PC-3 (cell line): Measurements from ENCODE around the gene FAM120B. TPM values are rescaled to one million over a fixed set of nuclear protein-coding genes. Genes with fewer than 3 reads are reported as not detected.

Experiments
- ATAC-seq: fragments of 200-7000 bp; cut with Tn5 transposase; 2 replicates; pipeline ENCODE4 v1.9.1; 2020; ENCODE audit warnings: mild to moderate bottlenecking, moderate library complexity
- BruUV-seq: library from RNA; stranded (reverse); fragments of 400-500 nt; replicated peaks from 2 replicates; lab custom pipeline; 2021; lab: Mats Ljungman, UMichigan
- CTCF ChIA-PET: fragments of 300-600 bp; sonication (Branson Sonifier 250); formaldehyde crosslinking; loops from one replicate; lab custom pipeline; 2022; ENCODE audit warnings: antibody characterized with exemption; lab: Charles Lee
- POLR2A ChIA-PET: fragments of 300-600 bp; sonication (Branson Sonifier 250); formaldehyde crosslinking; loops from one replicate; lab custom pipeline; 2022; ENCODE audit warnings: antibody characterized with exemption; ENCODE audit not compliant: unreplicated experiment; lab: Charles Lee
- DNase-seq: peaks from one replicate; pipeline ENCODE4 v3.0.0-alpha.2; 2015
- H2AFZ ChIP-seq: fragments of 300-600 bp; sonication (generic); 2 replicates; pipeline ENCODE4 v1.6.0; 2016; ENCODE audit warnings: antibody characterized with exemption, low read length
- H3F3A ChIP-seq: fragments of 300-600 bp; sonication (generic); one replicate; pipeline ENCODE4 v1.6.0; 2017; ENCODE audit warnings: antibody characterized with exemption, low read length, control low read depth, mild to moderate bottlenecking; ENCODE audit not compliant: unreplicated experiment
- H3K27ac ChIP-seq: fragments of 300-600 bp; sonication (generic); 2 replicates; pipeline ENCODE4 v1.5.1; 2016; ENCODE audit warnings: mild to moderate bottlenecking, low read length
- H3K27me3 ChIP-seq: fragments of 300-600 bp; sonication (generic); 2 replicates; pipeline ENCODE4 v1.6.1; 2016; ENCODE audit warnings: low read length, mixed read lengths
- H3K36me3 ChIP-seq: fragments of 300-600 bp; sonication (generic); 2 replicates; pipeline ENCODE4 v1.6.1; 2016; ENCODE audit warnings: low read depth, mixed run types, low read length, mixed read lengths
- H3K4me1 ChIP-seq: fragments of 300-600 bp; sonication (generic); 2 replicates; pipeline ENCODE4 v1.5.1; 2016; ENCODE audit warnings: low read length; ENCODE audit not compliant: insufficient read depth
- H3K4me2 ChIP-seq: fragments of 300-600 bp; sonication (generic); 2 replicates; pipeline ENCODE4 v1.6.0; 2016; ENCODE audit warnings: low read length
- H3K4me3 ChIP-seq: fragments of 300-600 bp; sonication (generic); 2 replicates; pipeline ENCODE4 v1.5.1; 2016; ENCODE audit warnings: mild to moderate bottlenecking, low read length, mixed read lengths
- H3K79me2 ChIP-seq: fragments of 300-600 bp; sonication (generic); 2 replicates; pipeline ENCODE4 v1.6.1; 2017; ENCODE audit warnings: low read length, mixed read lengths
- H3K9ac ChIP-seq: fragments of 300-600 bp; sonication (generic); 2 replicates; pipeline ENCODE4 v1.6.0; 2016; ENCODE audit warnings: mild to moderate bottlenecking, low read length
- H3K9me2 ChIP-seq: fragments of 300-600 bp; sonication (generic); replicated peaks from 2 replicates; pipeline ENCODE4 v1.6.1; 2016; ENCODE audit warnings: mixed run types, low read length, mixed read lengths
- H3K9me3 ChIP-seq: fragments of 300-600 bp; sonication (generic); 2 replicates; pipeline ENCODE4 v1.6.1; 2016; ENCODE audit warnings: low read length, mixed read lengths
- H4K20me1 ChIP-seq: fragments of 300-600 bp; sonication (generic); 2 replicates; pipeline ENCODE4 v1.6.1; 2016; ENCODE audit warnings: low read length, mixed read lengths
- CTCF ChIP-seq: fragments of 300-600 bp; sonication (generic); conservative IDR thresholded peaks from 2 replicates; pipeline ENCODE4 v1.5.1; 2017; ENCODE audit warnings: antibody characterized with exemption, low read depth, mild to moderate bottlenecking, low read length
- EZH2 ChIP-seq: fragments of 300-600 bp; sonication (generic); IDR thresholded peaks from one replicate; pipeline ENCODE4 v1.6.1; 2017; ENCODE audit warnings: antibody characterized with exemption, mild to moderate bottlenecking, low read length; ENCODE audit not compliant: unreplicated experiment
- EZH2phosphoT487 ChIP-seq: fragments of 300-600 bp; sonication (generic); IDR thresholded peaks from 2 replicates; pipeline ENCODE4 v1.6.1; 2018; ENCODE audit warnings: mild to moderate bottlenecking, antibody characterized with exemption, low read length, borderline replicate concordance
- intact Hi-C: fragments of 100-400 bp; cut with micrococcal nuclease; formaldehyde crosslinking; loops from 2 replicates; pipeline ENCODE4 v1.9.0; 2023
- total RNA-seq: library from RNA; depleted of rRNA; stranded (reverse); fragments of >200 nt; gene quantifications from 2 replicates; pipeline ENCODE4 v1.2.3, GENCODE V29; 2014

Gene FAM120B
- total RNA-seq, 1 experiment from 2014 or later = 8.7 TPM

- Histone ChIP-seq H3K27me3 (no peaks in the 10 kb centered on the region), H4K20me1 (no peaks in the 10 kb centered on the region), H3K4me3 (no peak overlapping the region), H3F3A (no peaks in the 10 kb centered on the region), H3K9me3 (no peaks in the 10 kb centered on the region), H3K79me2 (no peaks in the 10 kb centered on the region), H3K9me2 (no peaks in the 10 kb centered on the region), H3K27ac (no peak overlapping the region), H3K9ac (no peak overlapping the region), H2AFZ (no peak overlapping the region), H3K4me1 (peaks cover 18% of the 10 kb centered on the region; the same call in 1 of the 2 replicates), H3K4me2 (no peak overlapping the region), H3K36me3 (no peaks in the 10 kb centered on the region)
- CTCF ChIA-PET = no interaction called here
- BruUV-seq = no TSS peak
- POLR2A ChIA-PET = no interaction called here
- ATAC-seq (no peak), DNase-seq (no peak)
- TF ChIP-seq CTCF (no peak), EZH2 (no peak), EZH2phosphoT487 (no peak)
- intact Hi-C loops = no loop called here
These were observed 23.1 kb upstream of the FAM120B start for GRCh38 chr6:170283212-170284081.

- Histone ChIP-seq H3K36me3 (no peaks in the 10 kb centered on the region), H3K27ac (no peak overlapping the region)
- no peak for ATAC-seq
These were observed 22.3 kb upstream of the FAM120B start for GRCh38 chr6:170284126-170284773.

More at GRCh38 chr6:170284126-170284773, 22.3 kb upstream of the FAM120B start:
- TF ChIP-seq CTCF = no peak
- TF ChIP-seq EZH2phosphoT487 = no peak
- TF ChIP-seq EZH2 = no peak
- Histone ChIP-seq H3K9me3 (no peaks in the 10 kb centered on the region), H3F3A (no peaks in the 10 kb centered on the region), H3K9ac (no peak overlapping the region), H3K9me2 (no peaks in the 10 kb centered on the region), H3K4me2 (no peak overlapping the region), H3K4me3 (no peak overlapping the region), H3K27me3 (0 out of 2 replicates have a peak, but pooled peaks cover 3% of the 10 kb centered on the region), H4K20me1 (no peaks in the 10 kb centered on the region), H3K79me2 (no peaks in the 10 kb centered on the region), H3K4me1 (peaks cover 18% of the 10 kb centered on the region; the same call in 1 of the 2 replicates), H2AFZ (no peak overlapping the region)
- CTCF ChIA-PET = no interaction called here
- DNase-seq = no peak
- POLR2A ChIA-PET = no interaction called here
- intact Hi-C loops = no loop called here
- no TSS peak for BruUV-seq
